Measurements from ENCODE around the gene XIRP2. TPM values are rescaled to one million over a fixed set of nuclear protein-coding genes. Genes with fewer than 3 reads are reported as not detected.

The XIRP2 gene
- total and polyA plus RNA-seq, 4 donors, result under 0.01 to 0.14 (median 0.01) TPM; not detected in 1

DNA sequence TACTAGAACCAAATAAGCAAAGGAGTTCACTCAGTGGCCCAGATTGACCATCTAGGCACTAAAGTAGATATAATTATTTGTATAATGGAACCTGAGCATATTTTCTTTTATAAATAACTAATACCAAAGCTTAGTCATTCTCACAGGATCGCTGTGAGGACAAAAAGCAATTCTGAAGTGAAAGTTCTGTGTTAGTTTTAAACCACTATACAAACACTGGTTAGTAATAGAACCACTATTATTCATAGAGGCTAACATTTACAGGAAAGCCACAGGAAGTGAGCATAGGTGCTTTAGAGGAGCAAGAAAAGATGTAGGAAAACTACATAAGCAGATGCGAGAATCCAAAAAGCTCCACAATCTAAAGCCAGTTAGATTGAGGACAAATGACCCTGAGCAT lies 364.7 kb downstream of the XIRP2 start:
- Histone ChIP-seq H3K9ac (ENCODE audit: low read depth in 1 of 2, low read length in 2 of 2) (no peak overlapping the region), H3K4me1 (ENCODE audit: control insufficient read depth in 4 of 4, insufficient read depth in 4 of 4, low read length in 3 of 4) (no peaks in the 10 kb centered on the region), H3K4me3 (ENCODE audit: low read depth in 1 of 3, low read length in 3 of 3) (no peak overlapping the region), H3K36me3 (ENCODE audit: control insufficient read depth in 4 of 4, insufficient read depth in 3 of 4, low read depth in 1 of 4, low read length in 3 of 4) (no peaks in the 10 kb centered on the region), H3K27me3 (ENCODE audit: control insufficient read depth in 4 of 4, insufficient read depth in 4 of 4, low read length in 3 of 4) (no peaks in the 10 kb centered on the region), H3K27ac (ENCODE audit: low read depth in 1 of 2, low read length in 2 of 2) (no peak overlapping the region), H3K9me3 (ENCODE audit: control insufficient read depth in 4 of 4, low read length in 3 of 4) (no peaks in the 10 kb centered on the region)
- TF ChIP-seq, protein P1, sequence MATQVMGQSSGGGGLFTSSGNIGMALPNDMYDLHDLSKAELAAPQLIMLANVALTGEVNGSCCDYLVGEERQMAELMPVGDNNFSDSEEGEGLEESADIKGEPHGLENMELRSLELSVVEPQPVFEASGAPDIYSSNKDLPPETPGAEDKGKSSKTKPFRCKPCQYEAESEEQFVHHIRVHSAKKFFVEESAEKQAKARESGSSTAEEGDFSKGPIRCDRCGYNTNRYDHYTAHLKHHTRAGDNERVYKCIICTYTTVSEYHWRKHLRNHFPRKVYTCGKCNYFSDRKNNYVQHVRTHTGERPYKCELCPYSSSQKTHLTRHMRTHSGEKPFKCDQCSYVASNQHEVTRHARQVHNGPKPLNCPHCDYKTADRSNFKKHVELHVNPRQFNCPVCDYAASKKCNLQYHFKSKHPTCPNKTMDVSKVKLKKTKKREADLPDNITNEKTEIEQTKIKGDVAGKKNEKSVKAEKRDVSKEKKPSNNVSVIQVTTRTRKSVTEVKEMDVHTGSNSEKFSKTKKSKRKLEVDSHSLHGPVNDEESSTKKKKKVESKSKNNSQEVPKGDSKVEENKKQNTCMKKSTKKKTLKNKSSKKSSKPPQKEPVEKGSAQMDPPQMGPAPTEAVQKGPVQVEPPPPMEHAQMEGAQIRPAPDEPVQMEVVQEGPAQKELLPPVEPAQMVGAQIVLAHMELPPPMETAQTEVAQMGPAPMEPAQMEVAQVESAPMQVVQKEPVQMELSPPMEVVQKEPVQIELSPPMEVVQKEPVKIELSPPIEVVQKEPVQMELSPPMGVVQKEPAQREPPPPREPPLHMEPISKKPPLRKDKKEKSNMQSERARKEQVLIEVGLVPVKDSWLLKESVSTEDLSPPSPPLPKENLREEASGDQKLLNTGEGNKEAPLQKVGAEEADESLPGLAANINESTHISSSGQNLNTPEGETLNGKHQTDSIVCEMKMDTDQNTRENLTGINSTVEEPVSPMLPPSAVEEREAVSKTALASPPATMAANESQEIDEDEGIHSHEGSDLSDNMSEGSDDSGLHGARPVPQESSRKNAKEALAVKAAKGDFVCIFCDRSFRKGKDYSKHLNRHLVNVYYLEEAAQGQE (IDR thresholded peaks at IDR 0.05), result no peak
- TF ChIP-seq YY1 (IDR thresholded peaks at IDR 0.05), result no peak
- no peak for TF ChIP-seq NR2F2 (IDR thresholded peaks at IDR 0.05)
- TF ChIP-seq HNF4G (IDR thresholded peaks at IDR 0.05), result no peak
- TF ChIP-seq, protein P2, sequence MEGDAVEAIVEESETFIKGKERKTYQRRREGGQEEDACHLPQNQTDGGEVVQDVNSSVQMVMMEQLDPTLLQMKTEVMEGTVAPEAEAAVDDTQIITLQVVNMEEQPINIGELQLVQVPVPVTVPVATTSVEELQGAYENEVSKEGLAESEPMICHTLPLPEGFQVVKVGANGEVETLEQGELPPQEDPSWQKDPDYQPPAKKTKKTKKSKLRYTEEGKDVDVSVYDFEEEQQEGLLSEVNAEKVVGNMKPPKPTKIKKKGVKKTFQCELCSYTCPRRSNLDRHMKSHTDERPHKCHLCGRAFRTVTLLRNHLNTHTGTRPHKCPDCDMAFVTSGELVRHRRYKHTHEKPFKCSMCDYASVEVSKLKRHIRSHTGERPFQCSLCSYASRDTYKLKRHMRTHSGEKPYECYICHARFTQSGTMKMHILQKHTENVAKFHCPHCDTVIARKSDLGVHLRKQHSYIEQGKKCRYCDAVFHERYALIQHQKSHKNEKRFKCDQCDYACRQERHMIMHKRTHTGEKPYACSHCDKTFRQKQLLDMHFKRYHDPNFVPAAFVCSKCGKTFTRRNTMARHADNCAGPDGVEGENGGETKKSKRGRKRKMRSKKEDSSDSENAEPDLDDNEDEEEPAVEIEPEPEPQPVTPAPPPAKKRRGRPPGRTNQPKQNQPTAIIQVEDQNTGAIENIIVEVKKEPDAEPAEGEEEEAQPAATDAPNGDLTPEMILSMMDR (IDR thresholded peaks at IDR 0.05; ENCODE audit: low read depth, low read length, missing input control), result no peak
- no peak for TF ChIP-seq RXRA (IDR thresholded peaks at IDR 0.05)
- no peak for TF ChIP-seq HNF4A (conservative IDR thresholded peaks at IDR 0.05)
- TF ChIP-seq, protein P3, sequence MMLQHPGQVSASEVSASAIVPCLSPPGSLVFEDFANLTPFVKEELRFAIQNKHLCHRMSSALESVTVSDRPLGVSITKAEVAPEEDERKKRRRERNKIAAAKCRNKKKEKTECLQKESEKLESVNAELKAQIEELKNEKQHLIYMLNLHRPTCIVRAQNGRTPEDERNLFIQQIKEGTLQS (IDR thresholded peaks at IDR 0.05), result no peak
- TF ChIP-seq, protein P4, sequence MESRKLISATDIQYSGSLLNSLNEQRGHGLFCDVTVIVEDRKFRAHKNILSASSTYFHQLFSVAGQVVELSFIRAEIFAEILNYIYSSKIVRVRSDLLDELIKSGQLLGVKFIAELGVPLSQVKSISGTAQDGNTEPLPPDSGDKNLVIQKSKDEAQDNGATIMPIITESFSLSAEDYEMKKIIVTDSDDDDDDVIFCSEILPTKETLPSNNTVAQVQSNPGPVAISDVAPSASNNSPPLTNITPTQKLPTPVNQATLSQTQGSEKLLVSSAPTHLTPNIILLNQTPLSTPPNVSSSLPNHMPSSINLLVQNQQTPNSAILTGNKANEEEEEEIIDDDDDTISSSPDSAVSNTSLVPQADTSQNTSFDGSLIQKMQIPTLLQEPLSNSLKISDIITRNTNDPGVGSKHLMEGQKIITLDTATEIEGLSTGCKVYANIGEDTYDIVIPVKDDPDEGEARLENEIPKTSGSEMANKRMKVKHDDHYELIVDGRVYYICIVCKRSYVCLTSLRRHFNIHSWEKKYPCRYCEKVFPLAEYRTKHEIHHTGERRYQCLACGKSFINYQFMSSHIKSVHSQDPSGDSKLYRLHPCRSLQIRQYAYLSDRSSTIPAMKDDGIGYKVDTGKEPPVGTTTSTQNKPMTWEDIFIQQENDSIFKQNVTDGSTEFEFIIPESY (IDR thresholded peaks at IDR 0.05), result no peak
- TF ChIP-seq, protein P5, sequence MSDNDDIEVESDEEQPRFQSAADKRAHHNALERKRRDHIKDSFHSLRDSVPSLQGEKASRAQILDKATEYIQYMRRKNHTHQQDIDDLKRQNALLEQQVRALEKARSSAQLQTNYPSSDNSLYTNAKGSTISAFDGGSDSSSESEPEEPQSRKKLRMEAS (IDR thresholded peaks at IDR 0.05), result no peak
- TF ChIP-seq EGR1 (IDR thresholded peaks at IDR 0.05; ENCODE audit: low read depth in 2 of 2), result no peak
- no peak for TF ChIP-seq FOXA2 (IDR thresholded peaks at IDR 0.05)
- TF ChIP-seq SP1 (IDR thresholded peaks at IDR 0.05), result no peak
- no peak for TF ChIP-seq GABPA (IDR thresholded peaks at IDR 0.05 in 1 of 2, conservative IDR thresholded peaks at IDR 0.05 in 1 of 2)
- no peak for TF ChIP-seq JUND (IDR thresholded peaks at IDR 0.05)
- TF ChIP-seq RAD21 (IDR thresholded peaks at IDR 0.05), result no peak
- TF ChIP-seq TAF1 (conservative IDR thresholded peaks at IDR 0.05), result no peak
- no peak for DNase-seq (ENCODE audit: low spot score)
- WGBS, result 82% methylated on average over 2 of the region's 2 CpGs

Data from liver (tissue), 9 donors.